HG02571 (cell line): Measurements from ENCODE around the gene IFT88.

Experiments used
- ATAC-seq: cut with Tn5 transposase; IDR thresholded peaks from one replicate; pipeline ENCODE4 v1.9.1; 2021; ENCODE audit warnings: mild to moderate bottlenecking, moderate library complexity; ENCODE audit not compliant: unreplicated experiment

Gene IFT88

GRCh38 chr13:20684546-20684945 is 117.6 kb downstream of the IFT88 start:
- ATAC-seq = no peak

DNA sequence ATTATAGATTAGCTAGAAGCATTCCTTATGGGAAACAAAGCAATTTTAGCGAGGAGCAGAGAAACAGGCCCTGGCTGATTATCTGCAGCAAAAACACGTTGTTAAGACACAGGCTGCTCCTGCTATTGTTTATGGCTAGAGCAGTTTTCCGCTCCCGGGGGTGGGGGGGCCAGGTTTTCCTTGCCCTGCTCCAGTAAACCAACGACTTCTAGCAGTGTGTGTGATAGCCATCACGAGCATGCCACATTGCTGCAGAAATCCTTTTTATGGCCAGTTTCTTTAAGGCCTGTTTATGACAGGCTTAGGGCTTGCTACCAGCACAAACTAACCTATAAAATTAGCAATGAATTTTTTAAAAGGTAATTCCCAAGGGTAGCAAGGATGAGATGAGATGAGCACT is 118.1 kb downstream of the IFT88 start:
- no peak for ATAC-seq

- ATAC-seq = no peak
Measured at GRCh38 chr13:20686167-20686566, 119.2 kb downstream of the IFT88 start.

GRCh38 chr13:20686863-20687579 is 120.1 kb downstream of the IFT88 start:
- ATAC-seq = no peak

GRCh38 chr13:20689291-20689690 is 122.3 kb downstream of the IFT88 start:
- no peak for ATAC-seq

GRCh38 chr13:20691616-20692015 is 124.7 kb downstream of the IFT88 start:
- no peak for ATAC-seq

DNA sequence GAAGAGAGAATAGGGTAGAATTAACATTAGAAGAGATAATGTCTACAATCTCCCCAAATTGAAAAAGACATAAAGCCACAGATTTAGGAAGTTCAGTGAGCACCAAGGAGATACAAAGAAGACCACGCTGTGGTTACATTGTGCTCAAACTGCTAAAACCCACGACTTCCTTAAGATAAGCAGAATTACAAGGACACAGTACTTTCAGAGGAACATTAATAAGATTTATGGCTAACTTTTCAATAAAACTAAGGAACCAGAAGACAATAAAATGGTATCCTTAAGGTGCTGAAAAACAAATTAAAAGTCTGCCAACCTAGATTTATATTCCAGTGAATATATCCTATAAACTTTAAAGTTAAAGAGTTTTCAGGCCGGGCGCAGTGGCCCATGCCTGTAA is 129.1 kb downstream of the IFT88 start:
- no peak for ATAC-seq

DNA sequence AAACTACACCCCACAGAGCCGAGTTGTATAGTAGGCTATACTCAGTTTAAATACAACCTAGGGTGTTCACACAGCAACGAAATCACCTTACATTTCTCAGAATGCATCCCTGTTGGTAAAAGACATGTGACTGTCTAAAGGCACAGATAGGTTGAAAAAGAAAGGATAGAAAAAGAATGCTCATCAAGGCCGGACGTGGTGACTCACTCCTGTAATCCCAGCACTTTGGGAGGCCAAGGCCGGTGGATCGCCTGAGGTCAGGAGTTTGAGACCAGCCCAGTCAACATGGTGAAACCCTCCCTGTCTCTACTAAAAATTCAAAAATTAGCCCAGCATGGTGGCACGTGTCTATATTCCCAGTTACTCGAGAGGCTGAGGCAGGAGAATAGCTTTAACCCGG is 132.8 kb downstream of the IFT88 start:
- no peak for ATAC-seq

DNA sequence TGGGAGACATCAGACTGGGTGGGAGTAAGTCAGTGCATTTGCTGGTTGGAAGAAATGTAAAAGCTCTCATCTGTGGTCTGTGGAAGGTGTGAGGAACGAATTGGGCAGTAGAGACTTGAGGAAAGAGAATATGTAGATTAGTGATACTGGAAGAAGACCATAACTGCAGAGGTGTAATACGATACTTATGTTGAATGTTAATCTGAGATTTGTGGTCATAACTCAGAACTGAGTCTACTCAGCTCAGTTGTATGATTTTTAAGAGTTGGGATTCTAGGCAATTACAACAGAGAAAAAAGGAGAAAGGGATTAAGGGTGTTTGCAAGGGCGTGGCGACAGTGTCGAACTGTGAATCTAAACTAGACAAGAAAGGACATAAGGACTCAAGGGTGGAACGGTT is 133.3 kb downstream of the IFT88 start:
- no peak for ATAC-seq

DNA sequence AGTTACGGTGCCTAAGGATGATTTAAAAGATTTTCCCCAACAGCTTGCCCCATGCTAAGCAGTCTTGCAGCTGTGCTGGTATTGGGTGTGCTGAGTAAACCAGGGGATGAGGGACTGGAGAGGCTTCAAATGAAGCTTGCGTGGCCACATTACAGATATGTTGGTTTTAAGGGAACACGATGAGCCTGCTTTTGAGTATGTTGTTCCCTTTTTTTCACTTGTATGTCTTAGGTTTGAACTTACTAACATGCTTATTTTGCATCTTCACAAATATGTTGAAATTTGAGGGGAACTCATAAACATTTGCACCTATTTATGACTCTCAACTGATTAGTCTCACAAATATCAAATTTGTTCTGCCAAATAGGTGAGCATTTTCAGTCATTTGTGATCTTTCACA is 134.5 kb downstream of the IFT88 start:
- ATAC-seq = no peak

- ATAC-seq = no peak
Measured at GRCh38 chr13:20702530-20702914, 135.6 kb downstream of the IFT88 start.

DNA sequence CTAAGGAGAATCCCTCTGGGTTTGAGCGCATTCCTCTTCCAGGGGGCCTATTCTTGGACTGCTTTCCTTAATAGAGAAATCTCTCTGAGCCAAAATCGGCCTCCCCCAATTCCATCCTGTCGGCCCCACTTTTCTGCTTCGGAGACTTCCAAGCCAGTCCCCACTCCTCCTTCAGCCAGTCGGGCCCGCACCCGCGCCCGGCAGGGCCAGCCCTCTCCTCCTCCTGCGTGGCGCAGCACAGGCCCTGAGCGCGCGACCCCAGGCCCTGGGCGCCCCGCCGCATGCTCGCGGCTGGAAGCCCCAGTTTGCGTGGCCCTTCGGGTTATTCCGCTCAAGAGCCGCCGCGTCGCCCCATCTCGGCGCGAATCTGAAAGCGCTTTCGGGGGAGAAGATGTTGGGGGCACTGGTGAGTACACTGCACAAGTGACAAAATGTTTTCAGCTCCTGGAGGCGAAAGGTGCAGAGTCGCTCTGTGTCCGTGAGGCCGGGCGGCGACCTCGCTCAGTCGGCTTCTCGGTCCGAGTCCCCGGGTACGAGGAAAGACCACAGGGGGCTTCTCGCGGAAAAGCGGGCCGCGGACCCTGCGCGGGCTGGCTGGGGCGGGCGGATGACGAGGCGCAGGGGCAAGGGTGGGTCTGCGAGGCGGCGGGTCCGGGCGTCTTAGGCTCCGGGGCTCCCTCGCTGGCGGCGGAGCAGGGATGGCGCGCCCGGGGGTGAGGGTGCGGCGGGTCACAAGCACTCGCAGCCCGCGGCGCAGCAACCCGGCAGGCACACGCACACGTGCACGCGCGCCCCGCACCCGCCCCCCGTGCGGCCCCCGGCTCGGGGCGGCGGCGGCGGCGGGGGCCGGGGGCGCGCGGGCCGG is 136.2 kb downstream of the IFT88 start, which contains the start of gene IL17D:
IL17D (plus strand) TSS at position 785 of the 865 bp plus-strand sequence. CDS start 303 bp downstream, outside the sequence.
- peak; percentile 28 for ATAC-seq

GRCh38 chr13:20703780-20704458 is 137.0 kb downstream of the IFT88 start:
- peak; percentile 90 for ATAC-seq

DNA sequence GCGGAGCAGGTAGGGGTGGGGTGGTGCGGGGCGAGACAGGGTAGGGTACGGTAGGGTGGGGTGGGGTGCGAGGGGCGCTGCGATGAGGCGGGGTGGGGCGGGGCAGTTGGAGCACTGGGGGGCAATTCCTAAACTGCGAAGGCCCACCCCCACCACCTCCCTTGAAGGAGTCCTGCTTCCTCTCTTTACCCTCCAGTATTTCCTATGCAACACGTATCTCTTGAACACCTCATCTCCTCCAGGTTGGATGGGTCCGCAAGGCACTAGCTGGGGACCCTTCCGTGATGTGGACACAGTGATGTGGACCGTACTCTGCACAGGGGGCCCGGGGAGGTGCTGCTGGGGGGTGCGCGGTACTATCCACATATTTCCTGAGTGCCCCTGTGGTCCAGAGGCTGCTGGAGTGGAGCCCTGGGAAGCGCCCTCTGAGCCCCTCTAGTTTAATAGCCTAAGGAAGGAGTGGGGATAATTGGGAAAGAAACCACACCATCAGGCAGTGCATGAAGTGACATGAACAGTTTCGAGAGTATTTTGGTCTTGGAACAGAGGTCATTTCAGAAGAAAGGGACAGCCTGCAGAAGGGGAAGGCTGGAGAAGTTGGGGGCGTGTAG is 137.6 kb downstream of the IFT88 start:
- ATAC-seq = no peak

GRCh38 chr13:20706661-20707060 is 139.7 kb downstream of the IFT88 start:
- no peak for ATAC-seq

GRCh38 chr13:20708216-20708615 is 141.3 kb downstream of the IFT88 start:
- no peak for ATAC-seq

- no peak for ATAC-seq
Measured at GRCh38 chr13:20709369-20709768, 142.4 kb downstream of the IFT88 start.

DNA sequence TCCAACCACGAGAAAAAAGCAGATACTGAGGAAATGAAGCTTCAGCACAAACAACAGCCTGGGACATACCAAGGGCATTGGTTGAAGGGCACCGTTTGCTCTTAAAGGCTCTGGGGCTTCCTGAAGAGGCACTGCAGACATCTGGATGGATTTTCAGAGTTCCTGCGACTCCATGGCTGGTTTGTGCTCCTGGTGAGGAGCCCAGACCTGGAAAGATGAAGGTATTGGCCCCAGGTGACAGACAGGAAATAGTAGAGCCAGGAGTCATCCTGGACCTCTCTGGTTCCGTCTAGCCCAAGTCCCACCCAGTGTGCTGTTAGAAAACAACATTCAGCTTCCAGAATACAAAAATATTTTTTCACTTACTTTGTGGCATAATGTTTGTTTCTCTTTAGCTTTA is 142.8 kb downstream of the IFT88 start:
- ATAC-seq = no peak

GRCh38 chr13:20711301-20712044 is 144.5 kb downstream of the IFT88 start:
- no peak for ATAC-seq

DNA sequence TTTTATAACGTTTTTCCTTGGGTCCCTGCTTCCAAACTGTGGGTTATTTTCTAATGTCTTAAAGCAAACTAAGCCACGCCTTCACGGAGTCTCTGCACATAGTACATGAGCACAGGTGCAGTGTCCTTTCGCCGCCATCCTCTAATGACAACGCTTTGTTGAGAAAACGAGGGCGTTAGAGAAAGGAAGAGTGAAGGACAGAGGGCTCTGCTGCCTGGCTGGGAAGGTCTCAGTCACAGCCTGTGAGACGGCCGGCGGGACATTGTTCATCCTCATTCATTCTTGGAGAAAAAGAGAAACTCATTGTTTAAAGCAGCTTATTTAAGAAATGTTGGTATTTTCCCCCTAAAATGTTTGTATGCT is 146.0 kb downstream of the IFT88 start:
- ATAC-seq = no peak

DNA sequence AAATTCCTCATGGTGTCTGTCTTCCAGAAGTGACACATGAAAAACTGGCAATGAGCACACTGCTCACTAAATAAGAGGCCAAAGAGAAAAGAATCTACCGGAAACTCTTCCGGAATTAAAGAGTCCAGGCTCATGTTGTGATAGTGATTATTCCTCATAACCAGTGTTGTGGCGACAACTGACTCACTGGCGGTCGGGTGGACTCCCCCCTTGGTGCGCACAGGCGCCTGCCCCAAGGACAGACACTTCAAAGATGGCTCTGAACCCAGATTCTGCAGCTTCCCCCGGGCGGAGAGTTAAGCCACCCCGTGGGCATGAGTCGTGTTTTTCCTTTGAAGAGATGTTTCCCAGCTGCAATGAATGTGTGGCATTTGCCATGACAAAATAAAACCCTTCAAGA is 146.8 kb downstream of the IFT88 start:
- ATAC-seq = no peak
